HepG2 (cell line): ENCODE results near the gene NDUFAF8. TPM values are rescaled to one million over a fixed set of nuclear protein-coding genes. Genes with fewer than 3 reads are reported as not detected.

Experiments
- ATAC-seq: fragments of 200-7000 bp; cut with Tn5 transposase; 3 replicates; pipeline ENCODE4 v1.9.1; 2020; ENCODE audit warnings: mild to moderate bottlenecking, moderate library complexity
- BruUV-seq: library from RNA; stranded (reverse); fragments of 400-500 nt; replicated peaks from 2 replicates; lab custom pipeline; 2021; lab: Mats Ljungman, UMichigan
- CTCF ChIA-PET: fragments of 300-600 bp; formaldehyde crosslinking; extraction: SDS; loops from one replicate; lab custom pipeline; 2021; ENCODE audit warnings: low total read pairs, inconsistent platforms, low intra/inter-chr PET ratio; lab: Yijun Ruan, JAX
- POLR2A ChIA-PET: fragments of 350-600 bp; sonication (Branson Sonifier 250); formaldehyde crosslinking; loops from one replicate; lab custom pipeline; 2020; ENCODE audit warnings: antibody characterized with exemption, inconsistent platforms; lab: Yijun Ruan, JAX
- DNase-seq: peaks from one replicate; pipeline ENCODE4 v3.0.0-alpha.2; 2015; ENCODE audit warnings: low spot score
- FAIRE-seq: peaks from 3 replicates; lab custom pipeline; 2011; peaks lifted over from hg19 to GRCh38; lab: Jason Lieb, UNC
- H2AFZ ChIP-seq: one replicate; pipeline ENCODE4 v1.6.1; 2011; ENCODE audit warnings: low read length, inconsistent platforms
- H3K27ac ChIP-seq: fragments of 300-600 bp; 3 replicates; pipeline ENCODE4 v1.8.0; 2011; ENCODE audit warnings: mixed run types, mild to moderate bottlenecking, mixed read lengths, low read length, inconsistent platforms; ENCODE audit not compliant: insufficient read depth; ENCODE audit errors: extremely low read length
- H3K27me3 ChIP-seq, 2 experiments: fragments of 200-600 bp in 1 of 2; 2 replicates in 1 of 2; 3 replicates in 1 of 2; pipeline versions ENCODE4 v1.6.0 to v1.8.0; 2011; ENCODE audit warnings: low read length in 2 of 2, mild to moderate bottlenecking in 2 of 2, moderate library complexity in 2 of 2, inconsistent platforms in 1 of 2; ENCODE audit not compliant: insufficient read depth in 2 of 2, control insufficient read depth in 1 of 2
- H3K36me3 ChIP-seq, 2 experiments: fragments of 200-600 bp in 1 of 2; replicated peaks in 1 of 2; 2 replicates in 1 of 2; 3 replicates in 1 of 2; pipeline versions ENCODE4 v1.5.1 to v1.8.0; 2011; ENCODE audit warnings: low read length in 2 of 2, inconsistent platforms in 1 of 2; ENCODE audit not compliant: insufficient read depth in 2 of 2, control insufficient read depth in 1 of 2
- H3K4me1 ChIP-seq: 2 replicates; pipeline ENCODE4 v1.5.1; 2012; ENCODE audit warnings: low read length, inconsistent platforms; ENCODE audit not compliant: insufficient read depth
- H3K4me2 ChIP-seq: 2 replicates; pipeline ENCODE4 v1.6.0; 2011; ENCODE audit warnings: low read depth, low read length, inconsistent platforms
- H3K4me3 ChIP-seq, 3 experiments: fragments of 200-600 bp in 1 of 3; sonication (generic), shearing (Covaris generic) in 1 of 3; replicated peaks in 1 of 3; 2 replicates each; pipeline ENCODE4 v1.5.1; 2011 to 2016; ENCODE audit warnings: low read length in 3 of 3, inconsistent platforms in 2 of 3, low read depth in 2 of 3, mild to moderate bottlenecking in 2 of 3, control low read depth in 1 of 3, mixed read lengths in 1 of 3; ENCODE audit not compliant: insufficient read depth in 1 of 3
- H3K79me2 ChIP-seq: one replicate; pipeline ENCODE4 v1.6.1; 2011; ENCODE audit warnings: low read length, inconsistent platforms; ENCODE audit not compliant: insufficient read depth
- H3K9ac ChIP-seq: 2 replicates; pipeline ENCODE4 v1.6.0; 2011; ENCODE audit warnings: mild to moderate bottlenecking, low read depth, low read length, inconsistent platforms; ENCODE audit not compliant: insufficient read depth
- H3K9me3 ChIP-seq: 2 replicates; pipeline ENCODE4 v1.5.1; 2012; ENCODE audit warnings: mild to moderate bottlenecking, low read length
- H4K20me1 ChIP-seq: 2 replicates; pipeline ENCODE4 v1.6.0; 2011; ENCODE audit warnings: inconsistent platforms, mild to moderate bottlenecking, low read length, moderate library complexity; ENCODE audit not compliant: insufficient read depth
- ATF1 ChIP-seq: IDR thresholded peaks from 2 replicates; pipeline ENCODE4 v1.6.1; 2016; ENCODE audit warnings: mild to moderate bottlenecking, control low read depth
- NR0B2 ChIP-seq: sonication (generic); formaldehyde crosslinking; IDR thresholded peaks from 2 replicates; pipeline ENCODE4 v1.4.0; 2020; ENCODE audit warnings: mild to moderate bottlenecking, missing genetic modification reagents
- ZBTB10 ChIP-seq: sonication (generic); formaldehyde crosslinking; IDR thresholded peaks from 2 replicates; pipeline ENCODE4 v1.4.0; 2020; ENCODE audit warnings: missing genetic modification reagents, borderline replicate concordance
- ZBTB3 ChIP-seq: sonication (generic); formaldehyde crosslinking; IDR thresholded peaks from 2 replicates; pipeline ENCODE4 v1.4.0; 2020; ENCODE audit warnings: low read depth, mild to moderate bottlenecking, moderate library complexity, missing genetic modification reagents, borderline replicate concordance
- ZFP36 ChIP-seq: fragments of 150-350 bp; IDR thresholded peaks from 2 replicates; pipeline ENCODE4 v1.6.1; 2018; ENCODE audit warnings: borderline replicate concordance, low read length, low read depth; ENCODE audit not compliant: partially characterized antibody
- ZFP82 ChIP-seq: sonication (generic); formaldehyde crosslinking; IDR thresholded peaks from 2 replicates; pipeline ENCODE4 v1.5.1; 2020; ENCODE audit warnings: mild to moderate bottlenecking, missing genetic modification reagents, borderline replicate concordance
- ZNF329 ChIP-seq: sonication (generic); formaldehyde crosslinking; IDR thresholded peaks from 2 replicates; pipeline ENCODE4 v1.9.0; 2021; ENCODE audit warnings: low read depth, mild to moderate bottlenecking, missing genetic modification reagents
- ZNF83 ChIP-seq: sonication (generic); formaldehyde crosslinking; IDR thresholded peaks from 2 replicates; pipeline ENCODE4 v1.4.0; 2020; ENCODE audit warnings: missing genetic modification reagents, mild to moderate bottlenecking, borderline replicate concordance
- WGBS: methylation state at CpG from one replicate; pipeline ENCODE4 v1.1.6; 2017; ENCODE audit warnings: low lambda C conversion rate; 5-methylcytosine and 5-hydroxymethylcytosine counted together
- in situ Hi-C: cut with HindIII; loops from 2 replicates; pipeline ENCODE4 v1.10.0; 2017; ENCODE audit warnings: low pct_unique_long_range_greater_than_20kb; ENCODE audit not compliant: extremely low pct_ligation_motif_present
- intact Hi-C: fragments of 100-400 bp; cut with micrococcal nuclease; formaldehyde crosslinking; loops from one replicate; pipeline ENCODE4 v1.10.0; 2022; ENCODE audit not compliant: unreplicated experiment
- polyA plus RNA-seq, 8 experiments: library from polyadenylated mRNA; depleted of rRNA in 3 of 8; stranded (reverse) in 7 of 8; unstranded in 1 of 8; fragments of >200 nt; fragmentation: Illumina TruSeq in 4 of 8; extraction: Trizol in 4 of 8; gene quantifications; 2 replicates each; pipeline versions ENCODE4 v1.2.1 to v1.2.3, GENCODE V29; 2011 to 2016; ENCODE audit warnings: low read depth in 4 of 8, missing spikeins in 1 of 8, mixed read lengths in 1 of 8; ENCODE audit not compliant: insufficient read depth in 1 of 8
- total RNA-seq, 5 experiments: library from RNA; depleted of rRNA; stranded (reverse); fragments of >200 nt; fragmentation: Illumina TruSeq; extraction: Trizol; gene quantifications; 2 replicates each; pipeline ENCODE4 v1.2.3, GENCODE V29; 2016; ENCODE audit warnings: low read depth in 1 of 5
- TF ChIP-seq, protein P1 (sequence below): IDR thresholded peaks from 2 replicates; pipeline ENCODE4 v1.6.1; 2016; ENCODE audit warnings: missing genetic modification reagents, missing compliant biosample characterization
- TF ChIP-seq, protein P2 (sequence below): fragments of 450-650 bp; IDR thresholded peaks from 2 replicates; pipeline ENCODE4 v1.6.1; 2017; ENCODE audit warnings: mild to moderate bottlenecking
- TF ChIP-seq, protein P3 (sequence below): IDR thresholded peaks from 2 replicates; pipeline ENCODE4 v1.6.1; 2016; ENCODE audit warnings: missing compliant biosample characterization, missing genetic modification reagents, borderline replicate concordance

NDUFAF8 gene
- total and polyA plus RNA-seq, 2 of the 13 experiments (the other 11 are each of a cell fraction or from before 2014, with no cell fraction given) = 75.6 to 233 TPM

DNA sequence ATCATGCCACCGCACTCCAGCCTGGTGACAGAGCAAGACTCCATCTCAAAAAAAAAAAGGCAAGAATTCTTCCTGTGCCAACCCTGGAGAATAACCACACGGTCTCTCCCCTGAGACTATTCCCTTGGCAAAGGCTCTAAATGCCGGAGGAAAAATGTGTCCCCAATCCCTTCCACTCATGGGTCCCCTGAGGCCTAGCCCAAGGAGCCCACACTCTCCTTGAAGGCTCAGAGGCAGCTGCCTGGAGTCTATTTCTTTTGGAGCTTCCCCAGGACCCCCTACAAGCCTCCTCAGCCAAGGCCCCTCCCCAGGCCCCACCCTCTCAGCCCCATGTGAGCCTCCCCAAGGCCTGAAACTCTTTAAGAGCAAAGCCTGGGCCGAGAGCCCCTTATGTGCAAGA, 33.0 kb upstream of the NDUFAF8 start (continued):
- TF ChIP-seq ZNF329 (CRISPR knock-in tag) (no peak), ZFP82 (no peak), ATF1 (CRISPR knock-in tag) (no peak)
- TF ChIP-seq, protein P1, sequence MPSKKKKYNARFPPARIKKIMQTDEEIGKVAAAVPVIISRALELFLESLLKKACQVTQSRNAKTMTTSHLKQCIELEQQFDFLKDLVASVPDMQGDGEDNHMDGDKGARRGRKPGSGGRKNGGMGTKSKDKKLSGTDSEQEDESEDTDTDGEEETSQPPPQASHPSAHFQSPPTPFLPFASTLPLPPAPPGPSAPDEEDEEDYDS (CRISPR knock-in tag) = no peak

DNA sequence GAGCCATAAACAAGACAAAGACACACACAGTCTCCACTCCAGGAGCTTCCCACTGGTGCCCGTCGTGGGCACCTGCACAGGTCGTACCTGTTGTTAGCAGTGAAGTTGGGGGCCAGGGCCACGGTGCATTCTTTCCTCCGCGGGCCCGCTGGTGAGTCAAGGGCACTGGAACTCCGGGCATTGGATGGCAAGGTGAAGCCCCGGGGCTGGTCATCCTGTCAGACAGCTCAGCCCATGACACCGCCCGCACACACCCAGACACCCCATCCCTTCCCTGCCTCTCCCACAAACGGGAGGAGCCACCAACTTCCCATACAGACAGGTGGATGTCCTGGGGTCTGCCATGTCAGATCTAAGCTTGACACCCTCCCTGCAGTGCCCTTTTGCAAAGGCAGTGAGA, 32.5 kb upstream of the NDUFAF8 start:
- no peak overlapping the region for H2AFZ ChIP-seq
- DNase-seq = no peak
- H3K4me2 ChIP-seq = no peak overlapping the region
- H3K27me3 ChIP-seq = no peaks in the 10 kb centered on the region
- H3K36me3 ChIP-seq = peaks cover 16 to 44% of the 10 kb centered on the region in 2 experiments; a peak in 4 of 5 replicates
- CTCF ChIA-PET = no interaction called here
- POLR2A ChIA-PET = no interaction called here
- H3K4me1 ChIP-seq = no peaks in the 10 kb centered on the region
- H3K9ac ChIP-seq = no peak overlapping the region
- WGBS = 96% methylated on average over 11 of the region's 12 CpGs
- no peak overlapping the region for H3K4me3 ChIP-seq
- no TSS peak for BruUV-seq
- ATAC-seq = no peak
- H4K20me1 ChIP-seq = no peaks in the 10 kb centered on the region
- FAIRE-seq = no peak
- H3K27ac ChIP-seq = no peak overlapping the region
- intact Hi-C loops (no loop called here), in situ Hi-C loops (no loop called here)
- no peaks in the 10 kb centered on the region for H3K79me2 ChIP-seq
- no peaks in the 10 kb centered on the region for H3K9me3 ChIP-seq
- TF ChIP-seq, protein P2, sequence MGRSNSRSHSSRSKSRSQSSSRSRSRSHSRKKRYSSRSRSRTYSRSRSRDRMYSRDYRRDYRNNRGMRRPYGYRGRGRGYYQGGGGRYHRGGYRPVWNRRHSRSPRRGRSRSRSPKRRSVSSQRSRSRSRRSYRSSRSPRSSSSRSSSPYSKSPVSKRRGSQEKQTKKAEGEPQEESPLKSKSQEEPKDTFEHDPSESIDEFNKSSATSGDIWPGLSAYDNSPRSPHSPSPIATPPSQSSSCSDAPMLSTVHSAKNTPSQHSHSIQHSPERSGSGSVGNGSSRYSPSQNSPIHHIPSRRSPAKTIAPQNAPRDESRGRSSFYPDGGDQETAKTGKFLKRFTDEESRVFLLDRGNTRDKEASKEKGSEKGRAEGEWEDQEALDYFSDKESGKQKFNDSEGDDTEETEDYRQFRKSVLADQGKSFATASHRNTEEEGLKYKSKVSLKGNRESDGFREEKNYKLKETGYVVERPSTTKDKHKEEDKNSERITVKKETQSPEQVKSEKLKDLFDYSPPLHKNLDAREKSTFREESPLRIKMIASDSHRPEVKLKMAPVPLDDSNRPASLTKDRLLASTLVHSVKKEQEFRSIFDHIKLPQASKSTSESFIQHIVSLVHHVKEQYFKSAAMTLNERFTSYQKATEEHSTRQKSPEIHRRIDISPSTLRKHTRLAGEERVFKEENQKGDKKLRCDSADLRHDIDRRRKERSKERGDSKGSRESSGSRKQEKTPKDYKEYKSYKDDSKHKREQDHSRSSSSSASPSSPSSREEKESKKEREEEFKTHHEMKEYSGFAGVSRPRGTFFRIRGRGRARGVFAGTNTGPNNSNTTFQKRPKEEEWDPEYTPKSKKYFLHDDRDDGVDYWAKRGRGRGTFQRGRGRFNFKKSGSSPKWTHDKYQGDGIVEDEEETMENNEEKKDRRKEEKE = no peak
- TF ChIP-seq NR0B2 (no peak), ZBTB10 (no peak), ZFP36 (no peak), ZBTB3 (no peak), ZNF83 (no peak)
- TF ChIP-seq, protein P3, sequence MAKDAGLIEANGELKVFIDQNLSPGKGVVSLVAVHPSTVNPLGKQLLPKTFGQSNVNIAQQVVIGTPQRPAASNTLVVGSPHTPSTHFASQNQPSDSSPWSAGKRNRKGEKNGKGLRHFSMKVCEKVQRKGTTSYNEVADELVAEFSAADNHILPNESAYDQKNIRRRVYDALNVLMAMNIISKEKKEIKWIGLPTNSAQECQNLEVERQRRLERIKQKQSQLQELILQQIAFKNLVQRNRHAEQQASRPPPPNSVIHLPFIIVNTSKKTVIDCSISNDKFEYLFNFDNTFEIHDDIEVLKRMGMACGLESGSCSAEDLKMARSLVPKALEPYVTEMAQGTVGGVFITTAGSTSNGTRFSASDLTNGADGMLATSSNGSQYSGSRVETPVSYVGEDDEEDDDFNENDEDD (CRISPR knock-in tag) = no peak
